Dendritic cell treated with granulocyte-macrophage colony-stimulating factor and Interleukin-4, amounts not matched to agents 40 ng/mL and 50 ng/mL, for 4 days (primary cell): ENCODE data around the gene VNN1.
"Not testable (repeated sequence)": the region's sequence is repeated elsewhere in the genome, so short reads cannot be mapped to it uniquely, and the experiment has no call there.

Experiments
- H3K27ac Mint-ChIP-seq: one replicate; pipeline ENCODE4 v1.8.0; 2022; ENCODE audit warnings: mild to moderate bottlenecking, mixed read lengths
- H3K27me3 Mint-ChIP-seq: one replicate; pipeline ENCODE4 v1.8.0; 2022; ENCODE audit warnings: mild to moderate bottlenecking, mixed read lengths
- H3K36me3 Mint-ChIP-seq: one replicate; pipeline ENCODE4 v1.8.0; 2022; ENCODE audit warnings: low read depth, mixed read lengths
- H3K4me1 Mint-ChIP-seq: one replicate; pipeline ENCODE4 v1.8.0; 2022; ENCODE audit warnings: low read depth, mixed read lengths
- H3K4me3 Mint-ChIP-seq: one replicate; pipeline ENCODE4 v1.8.0; 2022; ENCODE audit warnings: mild to moderate bottlenecking, moderate library complexity, mixed read lengths
- H3K9me3 Mint-ChIP-seq: one replicate; pipeline ENCODE4 v1.8.0; 2022; ENCODE audit warnings: mixed read lengths
- intact Hi-C: fragments of 100-400 bp; cut with micrococcal nuclease; formaldehyde crosslinking; loops from one replicate; pipeline ENCODE4 v1.15.0; 2022

Gene VNN1

GRCh38 chr6:132637135-132637534, 76.7 kb downstream of the VNN1 start:
- intact Hi-C loops, H3K9me3 Mint-ChIP-seq, H3K36me3 Mint-ChIP-seq, H3K4me3 Mint-ChIP-seq, H3K27me3 Mint-ChIP-seq, H3K27ac Mint-ChIP-seq, H3K4me1 Mint-ChIP-seq: not testable (repeated sequence)

GRCh38 chr6:132635906-132636305, 77.9 kb downstream of the VNN1 start:
- H3K27ac Mint-ChIP-seq, H3K4me3 Mint-ChIP-seq, H3K27me3 Mint-ChIP-seq, intact Hi-C loops, H3K4me1 Mint-ChIP-seq, H3K9me3 Mint-ChIP-seq, H3K36me3 Mint-ChIP-seq: not testable (repeated sequence)

- H3K4me3 Mint-ChIP-seq, H3K27ac Mint-ChIP-seq, H3K4me1 Mint-ChIP-seq, H3K36me3 Mint-ChIP-seq, intact Hi-C loops, H3K9me3 Mint-ChIP-seq, H3K27me3 Mint-ChIP-seq: not testable (repeated sequence)
These were observed 78.6 kb downstream of the VNN1 start for GRCh38 chr6:132635288-132635687.

- H3K36me3 Mint-ChIP-seq: no peaks in the 10 kb centered on the region
- intact Hi-C loops: no loop called here
- peaks cover 4% of the 10 kb centered on the region for H3K27me3 Mint-ChIP-seq
- no peaks in the 10 kb centered on the region for H3K9me3 Mint-ChIP-seq
- H3K4me3 Mint-ChIP-seq: no peak overlapping the region
- no peaks in the 10 kb centered on the region for H3K4me1 Mint-ChIP-seq
- H3K27ac Mint-ChIP-seq: no peak overlapping the region
These were observed 79.1 kb downstream of the VNN1 start for GRCh38 chr6:132634796-132635195.

GRCh38 chr6:132633362-132633761, 80.5 kb downstream of the VNN1 start:
- Mint-ChIP-seq H3K4me1 (no peaks in the 10 kb centered on the region), H3K36me3 (no peaks in the 10 kb centered on the region), H3K4me3 (no peak overlapping the region), H3K9me3 (peaks cover 1% of the 10 kb centered on the region), H3K27ac (no peak overlapping the region), H3K27me3 (peaks cover 3% of the 10 kb centered on the region)
- intact Hi-C loops: no loop called here
